Omental fat pad (tissue), 4 donors: ENCODE results near the gene KRAS. TPM values are rescaled to one million over a fixed set of nuclear protein-coding genes. Genes with fewer than 3 reads are reported as not detected.

ENCODE experiments used
- ATAC-seq: fragments of 150-250 bp; one replicate; pipeline ENCODE4 v1.9.1; 2016; ENCODE audit warnings: mild to moderate bottlenecking, moderate library complexity; ENCODE audit not compliant: low FRiP score
- DNase-seq: peaks from one replicate; pipeline ENCODE4 v3.0.0-alpha.2; 2019; ENCODE audit warnings: low spot score
- CTCF ChIP-seq, 3 donors: fragments of 450-650 bp; IDR thresholded peaks; one replicate each; pipeline ENCODE4 v1.5.1; 2016 to 2017; ENCODE audit warnings: antibody characterized with exemption in 3 of 3, mild to moderate bottlenecking in 3 of 3, moderate library complexity in 2 of 3
- total RNA-seq, 4 donors: library from RNA; depleted of rRNA; stranded (reverse); fragments of >200 nt; gene quantifications; one replicate each; pipeline ENCODE4 v1.1.0, GENCODE V29; 2016

The KRAS gene
- total RNA-seq, 4 donors from 2014 or later = 10.7 to 22.1 (median 16.3) TPM

GRCh38 chr12:25266497-25266896 is 15.8 kb upstream of the KRAS start:
- ATAC-seq = no peak
- no peak for TF ChIP-seq CTCF (IDR thresholded peaks at IDR 0.05)
- no peak for DNase-seq

GRCh38 chr12:25264862-25265261 is 14.1 kb upstream of the KRAS start:
- ATAC-seq (no peak), DNase-seq (no peak)
- no peak for TF ChIP-seq CTCF (IDR thresholded peaks at IDR 0.05)

- ATAC-seq = no peak
- no peak for TF ChIP-seq CTCF (IDR thresholded peaks at IDR 0.05)
Measured at GRCh38 chr12:25264114-25264513, 13.4 kb upstream of the KRAS start.

GRCh38 chr12:25263594-25263993 is 12.9 kb upstream of the KRAS start:
- no peak for TF ChIP-seq CTCF (IDR thresholded peaks at IDR 0.05)
- no peak for ATAC-seq
- DNase-seq = no peak

More at GRCh38 chr12:25264114-25264513, 13.4 kb upstream of the KRAS start:
- no peak for DNase-seq

- ATAC-seq = no peak
- no peak for DNase-seq
- no peak for TF ChIP-seq CTCF (IDR thresholded peaks at IDR 0.05)
Measured at GRCh38 chr12:25262389-25263074, 11.8 kb upstream of the KRAS start.

GRCh38 chr12:25257590-25258324 is 7.0 kb upstream of the KRAS start:
- ATAC-seq = no peak
- no peak for DNase-seq
- no peak for TF ChIP-seq CTCF (IDR thresholded peaks at IDR 0.05)

GRCh38 chr12:25256826-25257225 is 6.1 kb upstream of the KRAS start:
- TF ChIP-seq CTCF (IDR thresholded peaks at IDR 0.05) = no peak
- no peak for DNase-seq
- no peak for ATAC-seq
